Stimulated activated CD8-positive, alpha-beta memory T cell treated with anti-CD3 and anti-CD28 coated beads, Interleukin-7, amount 100 ng/mL, for 1 hour (primary cell): ENCODE results near the gene GRWD1.

Experiments used
- DNase-seq, 2 donors: peaks; one replicate each; pipeline ENCODE4 v3.0.0-alpha.2; 2020; ENCODE audit warnings: low read depth in 2 of 2

Gene GRWD1

GRCh38 chr19:48445606-48446481 is at the start of gene GRWD1:
Gene GRWD1, plus strand, starts transcription at chr19:48445983. Its CDS starts 23 bp downstream, at chr19:48446006.
- peak; percentile 71 to 82 for DNase-seq

- no peak for DNase-seq
Measured at GRCh38 chr19:48396016-48396823, 49.6 kb upstream of the GRWD1 start.

DNA sequence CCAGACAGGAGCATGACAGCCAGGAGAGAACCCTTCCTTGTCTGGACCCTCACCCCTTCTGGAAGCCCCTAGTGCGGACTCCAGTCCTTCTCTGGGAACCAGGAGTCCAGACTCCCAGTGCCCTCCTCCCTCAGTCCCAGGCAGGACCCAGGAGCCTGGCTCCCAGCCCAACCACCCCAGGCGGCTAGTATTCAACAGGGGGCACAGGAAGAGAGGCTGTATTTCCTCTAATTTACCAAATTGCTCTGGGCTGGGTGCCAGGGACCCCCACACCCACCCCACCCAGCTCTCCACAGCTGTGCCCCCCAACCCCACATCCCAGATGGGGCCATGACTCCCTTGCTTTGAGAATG is 49.0 kb upstream of the GRWD1 start:
- no peak for DNase-seq

- no peak for DNase-seq
Measured at GRCh38 chr19:48397263-48398101, 48.3 kb upstream of the GRWD1 start.

DNA sequence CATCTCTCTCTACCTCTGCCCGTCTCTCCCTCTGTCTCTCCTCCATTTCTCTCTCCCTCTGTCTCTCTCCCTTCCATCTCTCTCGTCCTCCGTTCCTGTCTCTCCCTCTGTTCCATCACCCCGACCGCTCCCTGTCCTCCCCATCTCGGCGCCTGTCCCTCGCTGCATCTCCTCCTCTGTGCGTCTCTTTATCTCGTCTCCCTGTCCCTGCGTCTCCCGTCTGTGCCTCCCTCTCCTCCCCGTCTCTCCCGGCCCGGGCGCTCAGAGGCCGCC is 47.7 kb upstream of the GRWD1 start:
- no peak for DNase-seq

GRCh38 chr19:48398375-48399235 is 47.2 kb upstream of the GRWD1 start:
- peak; percentile 68 to 74 for DNase-seq

GRCh38 chr19:48400018-48400742 is 45.6 kb upstream of the GRWD1 start:
- no peak for DNase-seq

DNA sequence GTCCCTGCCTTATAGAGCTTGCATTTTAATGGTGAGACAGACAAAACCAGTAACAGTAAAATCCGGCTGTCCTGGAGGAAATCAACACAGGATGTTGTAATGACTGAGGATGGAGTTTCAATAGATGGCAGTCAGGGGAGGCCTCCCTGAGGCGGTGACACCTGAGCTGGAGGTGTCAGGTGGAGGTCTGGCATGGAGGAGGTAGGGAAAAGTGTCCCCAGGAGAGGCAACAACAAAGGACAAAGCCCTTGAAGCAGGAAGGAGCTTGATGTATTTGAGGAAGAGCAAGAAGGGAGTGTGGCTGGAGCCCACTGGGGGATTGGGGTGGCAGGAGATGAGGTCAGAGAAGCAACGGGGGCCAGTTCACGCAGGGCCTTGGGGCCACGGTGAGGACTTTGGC is 44.5 kb upstream of the GRWD1 start:
- no peak for DNase-seq

DNA sequence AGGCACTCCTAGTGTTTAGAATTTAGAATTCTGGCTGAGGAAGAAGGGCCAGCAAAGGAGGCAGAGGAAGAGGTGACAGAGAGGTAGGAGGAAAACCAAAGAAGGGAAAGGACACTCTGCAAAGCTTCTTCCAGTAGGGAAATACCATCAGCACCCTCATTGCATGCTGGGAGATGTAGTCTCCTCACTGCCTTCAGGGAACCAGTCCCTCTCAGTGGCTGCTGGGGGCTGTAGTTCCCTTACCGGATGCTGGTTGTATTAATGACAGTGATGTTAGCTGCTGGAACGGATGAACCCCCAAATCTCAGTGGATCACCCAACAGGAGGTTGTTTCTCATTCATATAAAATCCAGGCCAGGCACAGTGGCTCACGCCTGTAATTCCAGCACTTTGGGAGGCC is 42.2 kb upstream of the GRWD1 start:
- no peak for DNase-seq

- DNase-seq: no peak
Measured at GRCh38 chr19:48405010-48405659, 40.6 kb upstream of the GRWD1 start.

DNA sequence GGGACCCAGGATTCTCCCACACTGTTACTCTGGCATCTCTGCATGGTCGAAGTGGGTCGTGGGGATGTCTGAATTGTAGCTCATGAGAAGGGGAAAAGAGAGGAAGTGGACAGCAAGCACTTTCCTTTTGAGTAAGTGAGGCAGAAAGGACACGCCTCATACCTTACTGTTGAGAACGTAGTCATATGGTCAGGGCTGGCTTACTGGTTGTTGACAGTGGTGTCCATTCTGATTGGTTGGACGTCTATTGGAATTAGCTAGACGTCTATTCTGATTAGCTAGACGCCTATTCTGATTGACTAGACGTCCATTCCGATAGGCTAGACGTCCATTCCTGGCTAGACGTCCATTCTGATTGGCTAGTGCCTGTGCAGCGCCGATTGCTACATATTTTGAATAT is 39.9 kb upstream of the GRWD1 start:
- no peak for DNase-seq

GRCh38 chr19:48413879-48414587 is 31.8 kb upstream of the GRWD1 start:
- DNase-seq: no peak

GRCh38 chr19:48415395-48415794 is 30.4 kb upstream of the GRWD1 start:
- no peak for DNase-seq

DNA sequence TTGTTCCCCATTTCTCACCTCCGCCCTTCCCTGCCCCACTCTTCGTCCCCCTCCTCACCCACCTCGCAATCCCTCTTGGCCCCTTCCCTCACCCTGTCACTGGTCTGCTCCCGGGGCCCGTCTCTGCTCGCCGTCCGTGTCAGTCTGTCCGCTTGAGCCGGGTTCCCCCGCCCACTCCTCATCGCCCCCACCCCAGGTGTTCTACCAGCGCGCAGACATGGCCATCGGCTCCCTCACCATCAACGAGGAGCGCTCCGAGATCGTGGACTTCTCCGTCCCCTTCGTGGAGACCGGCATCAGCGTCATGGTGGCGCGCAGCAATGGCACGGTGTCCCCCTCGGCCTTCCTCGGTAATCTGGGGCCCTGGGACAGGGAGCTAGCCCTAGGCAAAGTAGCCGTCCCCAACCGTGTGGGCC is 30.0 kb upstream of the GRWD1 start:
- DNase-seq: no peak

DNA sequence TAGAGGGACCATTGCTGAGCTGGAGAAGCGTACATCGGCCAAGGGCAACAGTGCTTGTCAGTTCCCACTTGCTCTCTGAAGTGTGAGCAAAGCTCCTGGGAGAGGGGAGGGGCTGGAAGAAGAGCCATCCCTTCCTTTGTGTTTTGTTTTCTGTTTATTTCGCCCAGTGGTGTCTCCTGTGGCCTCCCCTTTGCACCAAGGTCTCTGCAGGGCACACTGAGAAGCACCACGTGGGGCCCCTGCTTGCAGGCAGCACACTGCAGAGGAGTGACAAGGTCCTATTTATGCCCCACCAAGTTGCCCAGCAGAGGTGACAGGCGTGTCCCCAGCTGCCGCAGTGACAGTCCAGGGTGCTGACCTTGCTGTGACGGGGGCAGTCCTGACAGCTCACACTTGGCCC is 28.4 kb upstream of the GRWD1 start:
- no peak for DNase-seq

DNA sequence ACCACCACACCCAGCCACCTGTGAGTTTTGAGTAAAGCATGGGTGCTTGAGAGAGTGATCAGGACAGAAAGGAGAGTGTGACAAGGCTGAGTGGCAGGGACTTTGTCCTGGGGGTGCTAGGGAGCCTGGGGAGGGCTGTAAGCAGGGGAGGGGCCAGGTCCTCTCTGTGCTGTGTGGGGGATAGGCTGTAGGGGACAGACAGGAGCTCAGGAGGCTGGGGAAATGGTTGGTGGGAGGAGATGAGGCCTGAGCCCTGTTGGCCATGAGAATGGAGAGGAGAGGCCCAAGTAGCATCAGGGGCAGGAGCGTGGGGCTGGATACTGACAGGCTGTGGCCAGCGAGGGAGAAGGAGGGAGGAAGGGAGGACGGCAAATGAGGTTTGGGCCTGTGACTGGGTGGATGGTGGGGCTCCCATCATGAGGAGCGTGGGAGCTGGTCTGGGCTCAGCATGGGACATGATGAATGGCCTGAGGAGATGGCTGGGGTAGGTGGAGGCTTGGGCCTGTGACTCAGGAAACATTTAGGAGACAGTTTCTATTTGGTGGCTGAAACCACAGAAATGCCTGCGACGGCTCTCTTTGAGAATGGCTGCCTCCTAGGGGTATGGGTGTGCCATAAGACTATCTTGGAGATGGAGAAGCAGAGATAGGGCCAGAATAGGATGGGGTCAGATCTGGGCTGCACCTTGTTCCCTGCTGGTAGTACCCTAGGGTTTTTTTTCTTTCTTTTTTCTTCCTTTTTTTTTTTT is 27.3 kb upstream of the GRWD1 start:
- DNase-seq: no peak

DNA sequence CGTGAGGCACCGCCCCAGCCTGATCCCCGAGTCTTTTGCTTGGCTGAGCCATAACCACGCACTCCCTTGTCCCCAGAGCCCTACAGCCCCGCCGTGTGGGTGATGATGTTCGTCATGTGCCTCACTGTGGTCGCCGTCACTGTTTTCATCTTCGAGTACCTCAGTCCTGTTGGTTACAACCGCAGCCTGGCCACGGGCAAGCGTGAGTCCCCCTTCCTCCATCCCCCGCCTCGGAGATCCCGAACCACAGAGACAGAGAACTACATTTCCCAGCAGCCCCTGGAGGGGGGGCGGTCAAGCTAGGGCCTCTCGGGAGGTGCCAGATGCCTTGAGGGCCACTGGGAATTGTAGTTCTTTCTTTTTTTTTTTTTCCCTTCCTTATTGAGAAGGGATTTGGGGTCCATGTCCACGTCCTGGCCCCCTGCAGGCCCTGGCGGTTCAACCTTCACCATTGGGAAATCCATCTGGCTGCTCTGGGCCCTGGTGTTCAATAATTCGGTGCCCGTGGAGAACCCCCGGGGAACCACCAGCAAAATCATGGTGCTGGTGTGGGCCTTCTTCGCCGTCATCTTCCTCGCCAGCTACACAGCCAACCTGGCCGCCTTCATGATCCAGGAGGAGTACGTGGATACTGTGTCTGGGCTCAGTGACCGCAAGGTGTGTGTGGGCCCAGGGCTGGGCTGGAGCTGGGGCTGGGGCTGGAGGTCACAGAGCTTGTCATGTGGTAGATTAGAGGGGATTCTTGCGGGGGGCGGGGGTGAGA is 26.4 kb upstream of the GRWD1 start:
- DNase-seq: peak; percentile 34 to 38

DNA sequence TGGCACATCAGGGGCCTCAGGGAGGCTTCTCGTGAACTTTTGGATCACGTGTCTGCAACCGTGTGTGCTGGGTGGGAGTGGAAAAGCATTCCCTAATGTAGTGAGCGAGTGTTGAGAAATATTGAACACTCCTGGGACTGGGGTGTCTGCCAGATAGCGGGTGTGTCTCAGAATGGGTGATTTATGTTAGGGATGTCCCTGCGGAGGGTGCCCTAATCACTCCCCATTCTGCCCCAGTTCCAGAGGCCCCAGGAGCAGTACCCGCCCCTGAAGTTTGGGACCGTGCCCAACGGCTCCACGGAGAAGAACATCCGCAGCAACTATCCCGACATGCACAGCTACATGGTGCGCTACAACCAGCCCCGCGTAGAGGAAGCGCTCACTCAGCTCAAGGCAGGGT is 24.2 kb upstream of the GRWD1 start:
- DNase-seq: no peak
